GM15510 (cell line): Measurements from ENCODE around the gene NDUFS6.

Experiments
- POLR2A ChIP-seq: IDR thresholded peaks from 3 replicates; pipeline ENCODE4 v1.6.1; 2011; ENCODE audit warnings: borderline replicate concordance; ENCODE audit not compliant: insufficient read length; ENCODE audit errors: extremely low read depth

The NDUFS6 gene

GRCh38 chr5:1801222-1801966 lies at the start of gene NDUFS6:
NDUFS6 (plus strand) TSS chr5:1801407; CDS start chr5:1801418, 11 bp downstream.
- TF ChIP-seq POLR2A = peak; percentile 79

DNA sequence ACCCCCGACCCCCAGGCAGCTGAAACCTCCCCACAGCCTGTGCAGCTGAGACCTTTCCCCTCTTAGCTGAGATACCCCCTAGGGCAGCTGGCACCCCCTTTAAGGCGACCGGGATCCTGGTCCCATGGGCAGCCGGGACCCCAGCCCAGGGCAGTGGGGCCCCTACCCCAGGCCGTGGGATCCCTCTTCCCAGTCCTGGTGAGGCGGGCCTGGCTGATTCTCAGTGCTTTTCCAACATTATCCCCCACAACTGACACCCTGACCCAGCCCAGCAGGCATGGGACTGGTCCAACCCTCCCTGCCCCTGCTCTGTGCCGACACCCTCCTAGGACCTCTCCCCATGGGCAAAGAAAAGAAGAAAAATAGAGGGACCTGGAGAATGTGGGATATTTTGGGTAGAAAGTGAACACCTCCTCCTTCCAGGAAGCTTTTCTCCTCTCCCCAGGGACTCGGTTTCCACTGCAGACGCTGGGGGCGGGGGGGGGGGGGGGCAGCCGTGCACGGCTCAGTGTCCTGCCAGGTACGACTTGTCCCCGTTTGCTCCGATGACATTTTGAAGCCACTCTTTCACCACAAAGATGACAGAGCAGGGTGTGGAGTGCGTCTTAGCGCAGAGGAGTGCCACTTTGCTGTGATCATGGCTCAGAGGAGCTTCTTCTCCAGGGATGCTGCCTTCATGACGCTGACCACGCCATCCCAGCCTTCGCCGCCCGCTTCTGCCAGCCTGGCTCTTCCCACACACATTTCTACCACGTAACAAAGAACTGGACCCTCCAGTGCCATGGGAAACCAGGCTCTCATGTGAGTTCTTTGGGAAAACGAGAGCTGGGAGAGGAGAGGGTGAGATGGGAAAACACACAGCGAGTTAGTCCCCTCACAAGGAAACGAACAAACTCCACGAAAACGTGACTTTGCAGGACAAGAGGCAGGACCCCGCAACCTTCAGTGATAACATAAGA lies 49.1 kb upstream of the NDUFS6 start:
- TF ChIP-seq POLR2A = no peak

DNA sequence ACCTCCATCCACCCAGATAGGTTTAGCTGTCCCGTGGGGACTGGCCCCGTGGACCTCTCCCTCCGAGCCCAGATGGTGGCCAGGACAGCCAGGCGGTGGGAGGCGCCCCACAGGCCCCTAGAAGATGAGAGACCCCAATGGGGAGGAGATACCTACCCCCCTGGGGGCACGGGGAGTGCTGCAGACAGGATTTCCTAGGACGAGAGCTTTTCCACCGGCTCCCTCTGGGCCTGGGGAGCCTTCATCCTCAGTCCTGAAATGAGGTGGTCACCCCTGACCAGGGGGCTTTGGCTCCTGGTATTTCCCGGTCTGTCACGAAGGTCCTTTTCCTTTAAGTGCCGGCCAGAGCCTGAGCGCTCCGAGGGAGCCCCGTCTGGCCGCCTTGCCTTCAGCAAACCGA lies 48.3 kb upstream of the NDUFS6 start:
- TF ChIP-seq POLR2A = no peak

GRCh38 chr5:1753490-1753889 lies 47.7 kb upstream of the NDUFS6 start:
- TF ChIP-seq POLR2A = no peak

DNA sequence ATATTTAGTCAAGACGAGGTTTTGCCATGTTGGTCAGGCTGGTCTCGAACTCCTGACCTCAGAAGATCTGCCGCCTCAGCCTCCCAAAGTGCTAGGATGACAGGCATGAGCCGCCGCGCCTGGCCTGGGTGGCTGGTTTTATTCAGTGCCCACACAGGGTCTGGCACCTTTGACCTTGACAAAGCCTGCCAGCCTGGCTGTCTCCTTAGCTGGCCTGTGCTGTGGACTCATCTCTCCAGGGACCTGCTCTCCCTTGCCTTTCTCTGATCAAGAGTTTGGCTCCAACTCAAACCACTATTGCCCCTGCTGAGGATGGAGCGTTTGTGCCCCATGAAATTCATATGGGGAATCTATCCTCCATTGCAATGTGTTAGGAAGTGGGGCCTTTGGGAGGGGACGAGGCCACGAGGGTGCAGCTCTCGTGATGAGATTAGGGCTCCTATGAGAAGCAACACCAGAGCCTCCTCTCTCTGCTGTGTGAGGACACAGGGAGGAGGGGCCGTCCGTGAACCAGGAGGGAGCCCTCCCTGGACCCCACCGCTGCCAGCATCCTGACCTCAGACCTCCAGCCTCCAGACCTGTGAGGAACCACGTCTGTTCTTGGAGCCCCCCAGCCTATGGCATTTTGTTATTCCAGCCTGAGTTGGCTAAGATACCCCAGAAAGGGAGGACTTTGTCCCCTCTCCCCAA lies 46.5 kb upstream of the NDUFS6 start:
- no peak for TF ChIP-seq POLR2A

GRCh38 chr5:1755321-1755949 lies 45.8 kb upstream of the NDUFS6 start:
- TF ChIP-seq POLR2A = no peak

GRCh38 chr5:1756481-1756880 lies 44.7 kb upstream of the NDUFS6 start:
- no peak for TF ChIP-seq POLR2A

GRCh38 chr5:1757511-1757910 lies 43.7 kb upstream of the NDUFS6 start:
- no peak for TF ChIP-seq POLR2A

- TF ChIP-seq POLR2A = no peak
Observed at GRCh38 chr5:1758574-1758973, 42.6 kb upstream of the NDUFS6 start.

DNA sequence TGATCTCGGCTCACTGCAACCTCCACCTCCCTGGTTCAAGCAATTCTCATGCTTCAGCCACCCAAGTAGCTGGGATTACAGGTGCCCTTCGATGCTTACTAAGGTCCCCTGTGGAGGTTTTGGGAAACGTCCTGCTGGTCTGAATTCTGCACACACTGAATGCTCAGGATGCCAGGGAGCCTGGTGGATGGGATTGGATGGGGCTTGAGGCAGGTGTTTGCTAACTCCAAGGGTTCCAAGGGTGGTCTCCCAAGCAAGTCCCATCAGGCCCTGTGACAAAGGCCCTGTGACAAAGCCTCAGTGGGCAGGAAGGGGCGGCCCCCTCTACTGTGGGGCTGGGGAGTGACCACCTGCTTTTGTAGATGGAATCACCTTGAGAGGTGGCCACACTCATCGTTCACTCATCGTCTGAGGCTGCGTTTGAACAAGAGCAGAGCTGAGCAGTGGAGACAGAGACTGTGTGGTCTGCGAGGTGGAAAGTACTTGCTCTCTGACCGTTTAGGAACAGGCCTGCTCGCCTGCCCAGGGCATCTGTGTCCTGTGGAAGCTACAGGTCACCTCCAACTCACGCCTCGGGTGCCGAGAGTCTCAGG lies 41.7 kb upstream of the NDUFS6 start:
- TF ChIP-seq POLR2A = no peak

DNA sequence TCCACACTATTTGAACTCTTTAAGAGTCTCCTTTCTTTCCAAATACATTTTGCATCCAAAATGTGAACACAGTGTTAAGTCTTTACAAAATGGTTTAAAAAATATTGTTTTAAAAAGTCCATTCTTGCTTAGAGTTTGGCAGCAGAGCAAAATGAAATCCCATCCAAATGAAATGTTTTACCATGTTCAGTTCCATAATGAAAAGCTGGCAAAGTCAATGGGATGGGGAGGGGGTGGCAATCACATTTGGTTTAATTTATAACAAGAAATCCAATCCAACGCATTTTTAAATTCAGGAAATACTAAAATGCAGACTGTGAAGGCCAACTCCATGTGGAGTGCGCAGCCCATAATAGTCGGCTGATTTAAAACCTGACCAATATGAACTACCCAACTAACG lies 41.0 kb upstream of the NDUFS6 start:
- no peak for TF ChIP-seq POLR2A

GRCh38 chr5:1760656-1761452 lies 40.4 kb upstream of the NDUFS6 start:
- TF ChIP-seq POLR2A = no peak

- TF ChIP-seq POLR2A = no peak
Observed at GRCh38 chr5:1761453-1761755, 39.8 kb upstream of the NDUFS6 start.

- no peak for TF ChIP-seq POLR2A
Observed at GRCh38 chr5:1762121-1762882, 38.9 kb upstream of the NDUFS6 start.
